Measurements from ENCODE around the gene RSPH3.

The RSPH3 gene

DNA sequence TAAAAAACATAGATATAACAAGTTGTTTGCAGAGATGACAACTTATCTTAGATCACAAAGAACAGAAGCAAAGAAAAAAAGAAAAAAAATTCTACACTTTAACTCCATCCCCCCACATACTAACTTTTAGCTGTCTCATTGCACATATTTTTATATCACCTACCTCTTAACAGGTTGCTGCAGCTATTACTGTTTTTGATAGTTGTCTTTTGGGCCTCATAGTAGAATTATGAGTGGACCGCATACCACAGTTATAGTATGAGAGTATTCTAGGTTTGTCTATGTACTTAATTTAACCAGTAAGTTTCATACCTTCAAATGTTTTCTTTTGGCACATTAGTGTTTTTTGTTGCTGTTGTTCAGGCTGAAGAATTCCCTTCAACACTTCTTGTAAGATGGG lies 12.3 kb downstream of the RSPH3 start:
- TF ChIP-seq PPARA (CRISPR knock-in tag; IDR thresholded peaks at IDR 0.05; ENCODE audit: borderline replicate concordance) (no peak), BACH2 (CRISPR knock-in tag; IDR thresholded peaks at IDR 0.05; ENCODE audit: borderline replicate concordance) (no peak), GLIS3 (CRISPR knock-in tag; IDR thresholded peaks at IDR 0.05) (no peak), TOX (CRISPR knock-in tag; IDR thresholded peaks at IDR 0.05; ENCODE audit: borderline replicate concordance) (no peak)
- TF ChIP-seq, protein P1, sequence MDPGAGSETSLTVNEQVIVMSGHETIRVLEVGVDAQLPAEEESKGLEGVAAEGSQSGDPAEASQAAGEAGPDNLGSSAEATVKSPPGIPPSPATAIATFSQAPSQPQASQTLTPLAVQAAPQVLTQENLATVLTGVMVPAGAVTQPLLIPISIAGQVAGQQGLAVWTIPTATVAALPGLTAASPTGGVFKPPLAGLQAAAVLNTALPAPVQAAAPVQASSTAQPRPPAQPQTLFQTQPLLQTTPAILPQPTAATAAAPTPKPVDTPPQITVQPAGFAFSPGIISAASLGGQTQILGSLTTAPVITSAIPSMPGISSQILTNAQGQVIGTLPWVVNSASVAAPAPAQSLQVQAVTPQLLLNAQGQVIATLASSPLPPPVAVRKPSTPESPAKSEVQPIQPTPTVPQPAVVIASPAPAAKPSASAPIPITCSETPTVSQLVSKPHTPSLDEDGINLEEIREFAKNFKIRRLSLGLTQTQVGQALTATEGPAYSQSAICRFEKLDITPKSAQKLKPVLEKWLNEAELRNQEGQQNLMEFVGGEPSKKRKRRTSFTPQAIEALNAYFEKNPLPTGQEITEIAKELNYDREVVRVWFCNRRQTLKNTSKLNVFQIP (CRISPR knock-in tag; IDR thresholded peaks at IDR 0.05; ENCODE audit: borderline replicate concordance, low read depth): no peak
- TF ChIP-seq, protein P2, sequence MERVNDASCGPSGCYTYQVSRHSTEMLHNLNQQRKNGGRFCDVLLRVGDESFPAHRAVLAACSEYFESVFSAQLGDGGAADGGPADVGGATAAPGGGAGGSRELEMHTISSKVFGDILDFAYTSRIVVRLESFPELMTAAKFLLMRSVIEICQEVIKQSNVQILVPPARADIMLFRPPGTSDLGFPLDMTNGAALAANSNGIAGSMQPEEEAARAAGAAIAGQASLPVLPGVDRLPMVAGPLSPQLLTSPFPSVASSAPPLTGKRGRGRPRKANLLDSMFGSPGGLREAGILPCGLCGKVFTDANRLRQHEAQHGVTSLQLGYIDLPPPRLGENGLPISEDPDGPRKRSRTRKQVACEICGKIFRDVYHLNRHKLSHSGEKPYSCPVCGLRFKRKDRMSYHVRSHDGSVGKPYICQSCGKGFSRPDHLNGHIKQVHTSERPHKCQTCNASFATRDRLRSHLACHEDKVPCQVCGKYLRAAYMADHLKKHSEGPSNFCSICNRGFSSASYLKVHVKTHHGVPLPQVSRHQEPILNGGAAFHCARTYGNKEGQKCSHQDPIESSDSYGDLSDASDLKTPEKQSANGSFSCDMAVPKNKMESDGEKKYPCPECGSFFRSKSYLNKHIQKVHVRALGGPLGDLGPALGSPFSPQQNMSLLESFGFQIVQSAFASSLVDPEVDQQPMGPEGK (CRISPR knock-in tag; IDR thresholded peaks at IDR 0.05; ENCODE audit: borderline replicate concordance): no peak
- no peak for ATAC-seq

DNA sequence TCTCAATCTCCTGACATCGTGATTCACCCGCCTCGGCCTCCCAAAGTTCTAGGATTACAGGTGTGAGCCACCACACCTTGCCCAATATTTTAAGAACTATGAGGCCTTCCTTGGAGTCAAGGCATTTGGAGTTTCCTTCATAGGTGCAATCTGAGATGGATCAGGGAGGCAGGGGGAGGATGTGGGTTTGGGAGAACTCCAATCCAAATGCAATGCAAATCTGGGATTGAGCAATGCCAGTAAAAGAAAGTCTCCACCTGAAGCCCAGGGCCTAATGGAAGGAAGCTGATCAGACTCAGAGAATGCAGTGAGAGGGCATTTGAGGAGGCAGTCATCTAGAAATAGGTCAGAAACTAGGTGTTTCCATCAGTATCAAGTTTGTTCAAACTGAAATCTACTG lies 21.2 kb downstream of the RSPH3 start:
- TF ChIP-seq ESRRG (CRISPR knock-in tag; IDR thresholded peaks at IDR 0.05) (no peak), TCF4 (CRISPR knock-in tag; IDR thresholded peaks at IDR 0.05; ENCODE audit: borderline replicate concordance) (no peak), ZFP30 (CRISPR knock-in tag; IDR thresholded peaks at IDR 0.05) (no peak), ZC3H10 (CRISPR knock-in tag; IDR thresholded peaks at IDR 0.05) (no peak)
- TF ChIP-seq, protein P3, sequence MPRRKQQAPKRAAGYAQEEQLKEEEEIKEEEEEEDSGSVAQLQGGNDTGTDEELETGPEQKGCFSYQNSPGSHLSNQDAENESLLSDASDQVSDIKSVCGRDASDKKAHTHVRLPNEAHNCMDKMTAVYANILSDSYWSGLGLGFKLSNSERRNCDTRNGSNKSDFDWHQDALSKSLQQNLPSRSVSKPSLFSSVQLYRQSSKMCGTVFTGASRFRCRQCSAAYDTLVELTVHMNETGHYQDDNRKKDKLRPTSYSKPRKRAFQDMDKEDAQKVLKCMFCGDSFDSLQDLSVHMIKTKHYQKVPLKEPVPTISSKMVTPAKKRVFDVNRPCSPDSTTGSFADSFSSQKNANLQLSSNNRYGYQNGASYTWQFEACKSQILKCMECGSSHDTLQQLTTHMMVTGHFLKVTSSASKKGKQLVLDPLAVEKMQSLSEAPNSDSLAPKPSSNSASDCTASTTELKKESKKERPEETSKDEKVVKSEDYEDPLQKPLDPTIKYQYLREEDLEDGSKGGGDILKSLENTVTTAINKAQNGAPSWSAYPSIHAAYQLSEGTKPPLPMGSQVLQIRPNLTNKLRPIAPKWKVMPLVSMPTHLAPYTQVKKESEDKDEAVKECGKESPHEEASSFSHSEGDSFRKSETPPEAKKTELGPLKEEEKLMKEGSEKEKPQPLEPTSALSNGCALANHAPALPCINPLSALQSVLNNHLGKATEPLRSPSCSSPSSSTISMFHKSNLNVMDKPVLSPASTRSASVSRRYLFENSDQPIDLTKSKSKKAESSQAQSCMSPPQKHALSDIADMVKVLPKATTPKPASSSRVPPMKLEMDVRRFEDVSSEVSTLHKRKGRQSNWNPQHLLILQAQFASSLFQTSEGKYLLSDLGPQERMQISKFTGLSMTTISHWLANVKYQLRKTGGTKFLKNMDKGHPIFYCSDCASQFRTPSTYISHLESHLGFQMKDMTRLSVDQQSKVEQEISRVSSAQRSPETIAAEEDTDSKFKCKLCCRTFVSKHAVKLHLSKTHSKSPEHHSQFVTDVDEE (CRISPR knock-in tag; IDR thresholded peaks at IDR 0.05): no peak
- TF ChIP-seq, protein P4, sequence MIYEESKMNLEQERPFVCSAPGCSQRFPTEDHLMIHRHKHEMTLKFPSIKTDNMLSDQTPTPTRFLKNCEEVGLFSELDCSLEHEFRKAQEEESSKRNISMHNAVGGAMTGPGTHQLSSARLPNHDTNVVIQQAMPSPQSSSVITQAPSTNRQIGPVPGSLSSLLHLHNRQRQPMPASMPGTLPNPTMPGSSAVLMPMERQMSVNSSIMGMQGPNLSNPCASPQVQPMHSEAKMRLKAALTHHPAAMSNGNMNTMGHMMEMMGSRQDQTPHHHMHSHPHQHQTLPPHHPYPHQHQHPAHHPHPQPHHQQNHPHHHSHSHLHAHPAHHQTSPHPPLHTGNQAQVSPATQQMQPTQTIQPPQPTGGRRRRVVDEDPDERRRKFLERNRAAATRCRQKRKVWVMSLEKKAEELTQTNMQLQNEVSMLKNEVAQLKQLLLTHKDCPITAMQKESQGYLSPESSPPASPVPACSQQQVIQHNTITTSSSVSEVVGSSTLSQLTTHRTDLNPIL (CRISPR knock-in tag; IDR thresholded peaks at IDR 0.05; ENCODE audit: low read depth): no peak
- TF ChIP-seq, protein P1 (CRISPR knock-in tag; IDR thresholded peaks at IDR 0.05; ENCODE audit: borderline replicate concordance, low read depth): no peak

DNA sequence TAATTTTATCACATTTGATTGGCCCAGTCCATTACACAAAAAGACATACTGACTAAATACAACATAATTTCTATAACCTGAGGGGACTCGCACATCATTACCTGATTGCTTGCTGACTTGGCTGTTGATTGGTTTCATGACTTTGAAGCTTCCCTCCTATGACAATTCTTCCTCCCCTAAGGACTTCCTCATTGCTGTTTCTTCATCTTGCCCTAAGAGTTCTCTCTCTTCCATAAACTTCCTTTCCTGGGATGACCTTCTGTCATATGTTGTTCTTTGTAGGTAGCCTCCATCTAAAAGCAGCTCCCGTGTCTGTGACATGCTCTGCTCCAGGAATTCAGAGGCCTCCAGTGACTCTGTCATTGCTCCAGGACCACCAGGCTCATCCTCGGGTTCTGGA lies 22.6 kb downstream of the RSPH3 start:
- TF ChIP-seq, protein P5, sequence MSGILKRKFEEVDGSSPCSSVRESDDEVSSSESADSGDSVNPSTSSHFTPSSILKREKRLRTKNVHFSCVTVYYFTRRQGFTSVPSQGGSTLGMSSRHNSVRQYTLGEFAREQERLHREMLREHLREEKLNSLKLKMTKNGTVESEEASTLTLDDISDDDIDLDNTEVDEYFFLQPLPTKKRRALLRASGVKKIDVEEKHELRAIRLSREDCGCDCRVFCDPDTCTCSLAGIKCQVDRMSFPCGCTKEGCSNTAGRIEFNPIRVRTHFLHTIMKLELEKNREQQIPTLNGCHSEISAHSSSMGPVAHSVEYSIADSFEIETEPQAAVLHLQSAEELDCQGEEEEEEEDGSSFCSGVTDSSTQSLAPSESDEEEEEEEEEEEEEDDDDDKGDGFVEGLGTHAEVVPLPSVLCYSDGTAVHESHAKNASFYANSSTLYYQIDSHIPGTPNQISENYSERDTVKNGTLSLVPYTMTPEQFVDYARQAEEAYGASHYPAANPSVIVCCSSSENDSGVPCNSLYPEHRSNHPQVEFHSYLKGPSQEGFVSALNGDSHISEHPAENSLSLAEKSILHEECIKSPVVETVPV (CRISPR knock-in tag; IDR thresholded peaks at IDR 0.05): no peak
- no peak for TF ChIP-seq SNAI2 (CRISPR knock-in tag; IDR thresholded peaks at IDR 0.05)
- TF ChIP-seq, protein P1 (CRISPR knock-in tag; IDR thresholded peaks at IDR 0.05; ENCODE audit: borderline replicate concordance, low read depth): no peak
- TF ChIP-seq, protein P3 (CRISPR knock-in tag; IDR thresholded peaks at IDR 0.05): no peak
- no peak for TF ChIP-seq RARB (CRISPR knock-in tag; IDR thresholded peaks at IDR 0.05)
- no peak for TF ChIP-seq ZNF8 (CRISPR knock-in tag; IDR thresholded peaks at IDR 0.05)
- TF ChIP-seq ZFP30 (CRISPR knock-in tag; IDR thresholded peaks at IDR 0.05): no peak
- TF ChIP-seq TCF4 (CRISPR knock-in tag; IDR thresholded peaks at IDR 0.05; ENCODE audit: borderline replicate concordance): no peak
- no peak for TF ChIP-seq ESRRG (CRISPR knock-in tag; IDR thresholded peaks at IDR 0.05)
- TF ChIP-seq OSR1 (CRISPR knock-in tag; IDR thresholded peaks at IDR 0.05): no peak
- no peak for TF ChIP-seq BACH2 (CRISPR knock-in tag; IDR thresholded peaks at IDR 0.05; ENCODE audit: borderline replicate concordance)
- no peak for TF ChIP-seq ZFP3 (CRISPR knock-in tag; IDR thresholded peaks at IDR 0.05)
- TF ChIP-seq CSDC2 (CRISPR knock-in tag; IDR thresholded peaks at IDR 0.05): no peak
- TF ChIP-seq PPARA (CRISPR knock-in tag; IDR thresholded peaks at IDR 0.05; ENCODE audit: borderline replicate concordance): no peak
- TF ChIP-seq ZC3H10 (CRISPR knock-in tag; IDR thresholded peaks at IDR 0.05): no peak
- TF ChIP-seq ISL1 (CRISPR knock-in tag; IDR thresholded peaks at IDR 0.05): no peak
- ATAC-seq: no peak

More for the DNA sequence above, 21.2 kb downstream of the RSPH3 start:
- no peak for ATAC-seq

Measured in SK-N-SH treated with all-trans-retinoic acid at 6 μM for 48 hours (cell line).